GM12878 (cell line): ENCODE data around the gene OSBPL7. TPM values are rescaled to one million over a fixed set of nuclear protein-coding genes. Genes with fewer than 3 reads are reported as not detected.

Experiments used
- ATAC-seq: fragments of 200-7000 bp; cut with Tn5 transposase; 3 replicates; pipeline ENCODE4 v1.9.1; 2020; ENCODE audit warnings: mild to moderate bottlenecking, moderate library complexity
- BruUV-seq: library from RNA; stranded (reverse); fragments of 400-500 nt; replicated peaks from 2 replicates; lab custom pipeline; 2021; lab: Mats Ljungman, UMichigan
- CTCF ChIA-PET: fragments of 300-600 bp; sonication (Branson Sonifier 250); formaldehyde crosslinking; extraction: SDS; loops from one replicate; lab custom pipeline; 2021; ENCODE audit warnings: inconsistent platforms; lab: Yijun Ruan, JAX
- POLR2A ChIA-PET: fragments of 350-600 bp; formaldehyde crosslinking; extraction: SDS; loops from one replicate; lab custom pipeline; 2021; ENCODE audit warnings: inconsistent platforms; lab: Charles Lee
- RAD21 ChIA-PET: fragments of 300-600 bp; sonication (Branson Sonifier 250); formaldehyde crosslinking; loops from one replicate; lab custom pipeline; 2023; ENCODE audit warnings: antibody characterized with exemption; ENCODE audit not compliant: unreplicated experiment; lab: Charles Lee
- SMC1A ChIA-PET: fragments of 300-600 bp; sonication (Branson Sonifier 250); formaldehyde crosslinking; loops from one replicate; lab custom pipeline; 2023; ENCODE audit not compliant: unreplicated experiment, uncharacterized antibody; lab: Charles Lee
- DNase-seq: peaks from one replicate; pipeline ENCODE4 v3.0.0-alpha.2; 2011; ENCODE audit warnings: low read depth, low spot score
- FAIRE-seq: peaks from 3 replicates; lab custom pipeline; 2011; peaks lifted over from hg19 to GRCh38; lab: Jason Lieb, UNC
- H2AFZ ChIP-seq: 2 replicates; pipeline ENCODE4 v1.6.0; 2011; ENCODE audit warnings: low read depth, low read length, control low read depth; ENCODE audit not compliant: control insufficient read depth
- H3K27ac ChIP-seq: 2 replicates; pipeline ENCODE4 v1.5.1; 2011; ENCODE audit warnings: control low read depth; ENCODE audit not compliant: control insufficient read depth, insufficient read depth
- H3K27me3 ChIP-seq, 2 experiments: replicated peaks in 1 of 2; 2 replicates each; pipeline versions ENCODE4 v1.6.0 to v1.6.1; 2011; ENCODE audit warnings: low read length in 1 of 2; ENCODE audit not compliant: control insufficient read depth in 2 of 2, insufficient read depth in 2 of 2
- H3K36me3 ChIP-seq, 2 experiments: 2 replicates each; pipeline ENCODE4 v1.5.1; 2011; ENCODE audit warnings: low read length in 1 of 2; ENCODE audit not compliant: control insufficient read depth in 2 of 2, insufficient read depth in 2 of 2
- H3K4me1 ChIP-seq: 2 replicates; pipeline ENCODE4 v1.6.1; 2011; ENCODE audit warnings: mild to moderate bottlenecking, low read length, moderate library complexity, mixed read lengths; ENCODE audit not compliant: control insufficient read depth, insufficient read depth
- H3K4me2 ChIP-seq: 2 replicates; pipeline ENCODE4 v1.6.0; 2011; ENCODE audit warnings: control low read depth; ENCODE audit not compliant: control insufficient read depth, insufficient read depth
- H3K4me3 ChIP-seq: fragments of 200-600 bp; sonication (generic); 2 replicates; pipeline ENCODE4 v1.5.1; 2016
- H3K79me2 ChIP-seq: 2 replicates; pipeline ENCODE4 v1.6.0; 2011; ENCODE audit warnings: low read length; ENCODE audit not compliant: control insufficient read depth, insufficient read depth
- H3K9ac ChIP-seq: 2 replicates; pipeline ENCODE4 v1.8.0; 2011; ENCODE audit warnings: low read length, control low read depth, mixed read lengths; ENCODE audit not compliant: control insufficient read depth, insufficient read depth
- H3K9me3 ChIP-seq: replicated peaks from 3 replicates; pipeline ENCODE4 v1.5.1; 2011; ENCODE audit warnings: mild to moderate bottlenecking, low read length; ENCODE audit not compliant: control insufficient read depth, insufficient read depth
- H4K20me1 ChIP-seq: 2 replicates; pipeline ENCODE4 v1.6.0; 2011; ENCODE audit not compliant: control insufficient read depth, insufficient read depth
- CBX5 ChIP-seq: sonication (generic); IDR thresholded peaks from 2 replicates; pipeline ENCODE4 v1.6.1; 2016; ENCODE audit warnings: low read depth, moderate library complexity, mild to moderate bottlenecking, inconsistent platforms
- CHD1 ChIP-seq: IDR thresholded peaks from 2 replicates; pipeline ENCODE4 v1.6.1; 2012; ENCODE audit warnings: low read depth, low read length, improper control_type of control experiment
- CHD2 ChIP-seq: IDR thresholded peaks from 2 replicates; pipeline ENCODE4 v1.6.1; 2011; ENCODE audit warnings: low read depth, low read length, improper control_type of control experiment, borderline replicate concordance
- CHD4 ChIP-seq: fragments of 200-600 bp; sonication (generic); IDR thresholded peaks from 2 replicates; pipeline ENCODE4 v1.6.1; 2016; ENCODE audit warnings: mild to moderate bottlenecking
- EGR1 ChIP-seq, 2 experiments: IDR thresholded peaks; 1 replicate in 1 of 2; 2 replicates in 1 of 2; pipeline ENCODE4 v1.6.1; 2011 to 2012; ENCODE audit warnings: low read depth in 2 of 2, low read length in 2 of 2, borderline replicate concordance in 1 of 2, mild to moderate bottlenecking in 1 of 2, moderate library complexity in 1 of 2
- ESRRA ChIP-seq: IDR thresholded peaks from 2 replicates; pipeline ENCODE4 v1.6.1; 2012; ENCODE audit warnings: mild to moderate bottlenecking, low read length, improper control_type of control experiment
- JUNB ChIP-seq: IDR thresholded peaks from 2 replicates; pipeline ENCODE4 v1.6.1; 2016; ENCODE audit warnings: antibody characterized with exemption, mild to moderate bottlenecking
- MTA2 ChIP-seq: fragments of 450-650 bp; IDR thresholded peaks from 2 replicates; pipeline ENCODE4 v1.6.1; 2016; ENCODE audit warnings: low read depth, mild to moderate bottlenecking, moderate library complexity
- NBN ChIP-seq: fragments of 450-650 bp; IDR thresholded peaks from 2 replicates; pipeline ENCODE4 v1.6.1; 2016
- NR2F1 ChIP-seq: fragments of 450-650 bp; conservative IDR thresholded peaks from 2 replicates; pipeline ENCODE4 v1.6.1; 2017; ENCODE audit warnings: mild to moderate bottlenecking
- POLR2AphosphoS2 ChIP-seq: IDR thresholded peaks from 2 replicates; pipeline ENCODE4 v1.6.1; 2011; ENCODE audit warnings: low read depth, mild to moderate bottlenecking, low read length, improper control_type of control experiment, moderate library complexity
- RAD21 ChIP-seq: IDR thresholded peaks from 2 replicates; pipeline ENCODE4 v1.6.1; 2011; ENCODE audit warnings: mild to moderate bottlenecking, low read depth, low read length, moderate library complexity; ENCODE audit not compliant: insufficient read depth
- RBBP5 ChIP-seq: fragments of 200-600 bp; sonication (generic); conservative IDR thresholded peaks from 2 replicates; pipeline ENCODE4 v1.6.1; 2016
- SUPT20H ChIP-seq: IDR thresholded peaks from 2 replicates; pipeline ENCODE4 v1.6.1; 2011; ENCODE audit warnings: low read depth, mild to moderate bottlenecking, low read length, moderate library complexity, borderline replicate concordance; ENCODE audit not compliant: control insufficient read depth
- ZBED1 ChIP-seq: IDR thresholded peaks from 2 replicates; pipeline ENCODE4 v1.6.1; 2016; ENCODE audit warnings: borderline replicate concordance
- ZNF217 ChIP-seq: fragments of 450-650 bp; IDR thresholded peaks from 2 replicates; pipeline ENCODE4 v1.6.1; 2017; ENCODE audit warnings: antibody characterized with exemption, mild to moderate bottlenecking
- ZNF274 ChIP-seq: IDR thresholded peaks from one replicate; pipeline ENCODE4 v1.8.0; 2011; ENCODE audit not compliant: insufficient read length, insufficient read depth
- ZNF622 ChIP-seq: fragments of 450-650 bp; IDR thresholded peaks from 2 replicates; pipeline ENCODE4 v1.6.1; 2017; ENCODE audit warnings: mild to moderate bottlenecking, inconsistent platforms
- WGBS: methylation state at CpG from one replicate; pipeline ENCODE4 v1.1.6; 2016; ENCODE audit warnings: low lambda C conversion rate; ENCODE audit not compliant: insufficient replicate concordance, insufficient coverage; ENCODE audit errors: missing lambda C conversion rate; 5-methylcytosine and 5-hydroxymethylcytosine counted together
- in situ Hi-C: fragments of 300-500 bp; cut with MboI; formaldehyde crosslinking; loops from 9 replicates; pipeline ENCODE4 v1.14.3; 2018; ENCODE audit warnings: mixed read lengths
- intact Hi-C: fragments of 100-400 bp; cut with micrococcal nuclease; formaldehyde crosslinking; loops from one replicate; pipeline ENCODE4 v1.14.2; 2022; ENCODE audit not compliant: unreplicated experiment
- polyA plus RNA-seq, 11 experiments: library from polyadenylated mRNA; depleted of rRNA in 4 of 11; unstranded in 6 of 11; stranded (reverse) in 5 of 11; fragments of >200 nt; fragmentation: Nextera tagmentation in 4 of 11; fragmentation: Illumina TruSeq in 1 of 11; extraction: Ambion mirVana in 4 of 11; extraction: Trizol in 1 of 11; gene quantifications; 1 replicate in 1 of 11; 2 replicates in 10 of 11; pipeline versions ENCODE4 v1.2.1 to v1.2.3, GENCODE V29; 2011 to 2016; ENCODE audit warnings: inconsistent platforms in 2 of 11, missing spikeins in 2 of 11, low read depth in 1 of 11
- total RNA-seq, 4 experiments: library from RNA; depleted of rRNA in 3 of 4; stranded (reverse); fragments of >200 nt in 3 of 4; fragmentation: Illumina TruSeq in 1 of 4; extraction: Trizol in 1 of 4; gene quantifications; 2 replicates each; pipeline versions ENCODE4 v1.2.1 to v1.2.3, GENCODE V29; 2013 to 2021
- TF ChIP-seq, protein P1 (sequence below): fragments of 450-650 bp; IDR thresholded peaks from 2 replicates; pipeline ENCODE4 v1.6.1; 2014; ENCODE audit warnings: mild to moderate bottlenecking

Gene OSBPL7
- total and polyA plus RNA-seq, 10 of the 15 experiments (the other 5 are each of a cell fraction or from before 2014, with no cell fraction given), result 0.50 to 16.1 (median 6.7) TPM

- no peak for TF ChIP-seq SUPT20H
- TF ChIP-seq, all 136 proteins: peak for 0
These were observed 15.3 kb downstream of the OSBPL7 start (continued) for GRCh38 chr17:47806026-47806912.

- BruUV-seq, result no TSS peak
- no peak overlapping the region for H2AFZ ChIP-seq
- in situ Hi-C loops (loop anchor here (10.0 kb wide), 1 partner anchor 110 kb away; the partner anchor contains the start of gene TBKBP1), intact Hi-C loops (no loop called here)
- no peaks in the 10 kb centered on the region for H3K4me1 ChIP-seq
- RAD21 ChIA-PET, result interaction anchor here (1.1 kb wide), 1 partner anchor 55 kb away, joined by 3 read pairs; no protein-coding TSS in a partner anchor
- no peak overlapping the region for H3K4me3 ChIP-seq
- TF ChIP-seq JUNB (no peak), NBN (no peak), ESRRA (no peak), ZNF274 (no peak), RBBP5 (no peak), ZBED1 (no peak), ZNF217 (no peak), CBX5 (no peak), CHD1 (no peak), RAD21 (no peak), CHD2 (no peak), NR2F1 (no peak), ZNF622 (no peak), EGR1 (IDR thresholded peaks at IDR 0.05; ENCODE audit: borderline replicate concordance in 1 of 2, low read depth in 2 of 2, low read length in 2 of 2) (no peak), CHD4 (no peak), MTA2 (no peak), POLR2AphosphoS2 (no peak)
- TF ChIP-seq, protein P1, sequence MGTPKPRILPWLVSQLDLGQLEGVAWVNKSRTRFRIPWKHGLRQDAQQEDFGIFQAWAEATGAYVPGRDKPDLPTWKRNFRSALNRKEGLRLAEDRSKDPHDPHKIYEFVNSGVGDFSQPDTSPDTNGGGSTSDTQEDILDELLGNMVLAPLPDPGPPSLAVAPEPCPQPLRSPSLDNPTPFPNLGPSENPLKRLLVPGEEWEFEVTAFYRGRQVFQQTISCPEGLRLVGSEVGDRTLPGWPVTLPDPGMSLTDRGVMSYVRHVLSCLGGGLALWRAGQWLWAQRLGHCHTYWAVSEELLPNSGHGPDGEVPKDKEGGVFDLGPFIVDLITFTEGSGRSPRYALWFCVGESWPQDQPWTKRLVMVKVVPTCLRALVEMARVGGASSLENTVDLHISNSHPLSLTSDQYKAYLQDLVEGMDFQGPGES, result no peak
- CTCF ChIA-PET, result interaction anchor here (0.9 to 1.6 kb wide), 2 partner anchors 12 to 141 kb away, joined by 4 to 7 read pairs; no protein-coding TSS in a partner anchor
- H3K36me3 ChIP-seq, result peaks cover 0 to 8% of the 10 kb centered on the region in 2 experiments; a peak in 3 of 4 replicates
- FAIRE-seq (no peak), DNase-seq (no peak), ATAC-seq (no peak)
- no peaks in the 10 kb centered on the region for H3K27me3 ChIP-seq
- POLR2A ChIA-PET, result no interaction called here
- no peaks in the 10 kb centered on the region for H3K79me2 ChIP-seq
- H3K9ac ChIP-seq, result no peak overlapping the region
- no peak overlapping the region for H3K4me2 ChIP-seq
- SMC1A ChIA-PET, result no interaction called here
- H3K27ac ChIP-seq, result no peak overlapping the region
- H4K20me1 ChIP-seq, result no peaks in the 10 kb centered on the region
- WGBS, result 23% methylated on average over 3 of the region's 3 CpGs
- H3K9me3 ChIP-seq, result no peaks in the 10 kb centered on the region
These were observed 17.1 kb downstream of the OSBPL7 start for GRCh38 chr17:47804461-47804860.
